Neural cell (in vitro differentiated cells): ENCODE data around the gene RAB2B.
A peak's percentile ranks its signal among the peaks of the same experiment; 100 is the strongest.

ENCODE experiments used
- CTCF ChIP-seq: fragments of 450-650 bp; IDR thresholded peaks from 2 replicates; pipeline ENCODE4 v1.5.1; 2014; ENCODE audit warnings: antibody characterized with exemption, mild to moderate bottlenecking, moderate library complexity; ENCODE audit not compliant: poor library complexity, severe bottlenecking
- POLR2AphosphoS5 ChIP-seq: IDR thresholded peaks from 2 replicates; pipeline ENCODE4 v1.6.1; 2012

- TF ChIP-seq POLR2AphosphoS5: peak; percentile 7
- no peak for TF ChIP-seq CTCF
Measured at GRCh38 chr14:21503376-21503775, 26.6 kb upstream of the RAB2B start.
